ENCODE results near the gene CLIP4.

Gene CLIP4

DNA sequence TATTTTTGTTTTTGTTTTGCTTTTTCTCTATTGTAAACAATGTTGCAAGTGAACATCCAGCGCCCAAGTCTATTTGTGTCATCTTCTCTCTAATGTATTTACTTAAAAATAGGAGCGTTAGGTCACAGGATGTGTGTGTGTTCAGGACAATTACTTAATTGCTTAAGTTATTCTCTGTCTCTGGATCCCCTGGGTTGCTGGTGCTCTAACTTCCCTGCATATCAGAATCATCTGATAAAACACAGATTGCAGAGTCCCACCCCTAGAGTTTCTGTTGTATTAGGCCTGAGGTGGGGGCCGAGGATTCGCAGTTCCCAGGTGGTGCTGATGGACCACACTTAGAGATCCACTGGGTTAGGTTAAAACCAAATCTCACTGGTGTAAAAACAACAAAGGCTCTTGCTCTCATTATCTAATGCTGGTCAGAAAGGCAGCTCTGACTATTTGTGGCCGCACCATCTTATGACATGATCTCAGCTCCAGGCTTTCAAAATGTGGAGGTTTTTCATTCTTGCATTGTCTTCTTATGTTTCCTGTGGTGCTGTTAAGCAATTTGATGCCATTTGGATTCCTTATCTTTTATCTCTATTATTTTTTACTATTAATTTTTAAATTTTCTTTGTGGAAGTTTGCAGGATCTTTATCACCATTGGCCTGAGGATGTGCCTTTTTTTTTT lies 87.7 kb downstream of the CLIP4 start:
- H3K4me3 ChIP-seq (ENCODE audit: low read depth, low read length): no peak overlapping the region
- no peak for DNase-seq (ENCODE audit: low read depth, low spot score)
- TF ChIP-seq, protein P1, sequence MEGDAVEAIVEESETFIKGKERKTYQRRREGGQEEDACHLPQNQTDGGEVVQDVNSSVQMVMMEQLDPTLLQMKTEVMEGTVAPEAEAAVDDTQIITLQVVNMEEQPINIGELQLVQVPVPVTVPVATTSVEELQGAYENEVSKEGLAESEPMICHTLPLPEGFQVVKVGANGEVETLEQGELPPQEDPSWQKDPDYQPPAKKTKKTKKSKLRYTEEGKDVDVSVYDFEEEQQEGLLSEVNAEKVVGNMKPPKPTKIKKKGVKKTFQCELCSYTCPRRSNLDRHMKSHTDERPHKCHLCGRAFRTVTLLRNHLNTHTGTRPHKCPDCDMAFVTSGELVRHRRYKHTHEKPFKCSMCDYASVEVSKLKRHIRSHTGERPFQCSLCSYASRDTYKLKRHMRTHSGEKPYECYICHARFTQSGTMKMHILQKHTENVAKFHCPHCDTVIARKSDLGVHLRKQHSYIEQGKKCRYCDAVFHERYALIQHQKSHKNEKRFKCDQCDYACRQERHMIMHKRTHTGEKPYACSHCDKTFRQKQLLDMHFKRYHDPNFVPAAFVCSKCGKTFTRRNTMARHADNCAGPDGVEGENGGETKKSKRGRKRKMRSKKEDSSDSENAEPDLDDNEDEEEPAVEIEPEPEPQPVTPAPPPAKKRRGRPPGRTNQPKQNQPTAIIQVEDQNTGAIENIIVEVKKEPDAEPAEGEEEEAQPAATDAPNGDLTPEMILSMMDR (IDR thresholded peaks at IDR 0.05; ENCODE audit: insufficient read depth, low read length, missing control alignments): no peak
- POLR2A ChIA-PET: no interaction called here
- CTCF ChIA-PET: interaction anchor here (1.8 kb wide), 1 partner anchor 244 kb away, joined by 8 read pairs; no protein-coding TSS in a partner anchor

DNA sequence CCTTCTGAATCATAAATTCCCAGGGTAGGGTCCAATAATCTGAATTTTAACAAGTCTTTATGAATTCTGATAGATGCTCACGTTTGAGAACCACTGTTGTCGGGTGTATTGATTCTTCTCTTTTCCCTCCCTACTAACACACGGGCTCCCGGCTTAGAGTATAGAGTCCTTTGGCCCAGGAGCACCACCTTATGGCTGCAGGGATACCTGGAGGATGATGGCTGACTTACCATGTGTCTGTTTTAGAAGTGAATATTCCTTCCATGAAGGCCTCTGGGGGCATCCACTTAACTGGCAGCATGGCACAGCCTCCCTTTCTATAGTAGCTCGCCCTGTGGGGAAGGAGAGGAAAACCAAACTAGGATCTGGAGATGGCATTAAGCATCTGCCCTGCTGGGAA lies 91.7 kb downstream of the CLIP4 start:
- TF ChIP-seq, protein P1 (IDR thresholded peaks at IDR 0.05; ENCODE audit: insufficient read depth, low read length, missing control alignments): no peak
- H3K4me3 ChIP-seq (ENCODE audit: low read depth, low read length): no peak overlapping the region
- ChIA-PET POLR2A (no interaction called here), CTCF (interaction anchor here (3.3 kb wide), 1 partner anchor 248 kb away, joined by 16 read pairs; no protein-coding TSS in a partner anchor)
- DNase-seq (ENCODE audit: low read depth, low spot score): no peak

DNA sequence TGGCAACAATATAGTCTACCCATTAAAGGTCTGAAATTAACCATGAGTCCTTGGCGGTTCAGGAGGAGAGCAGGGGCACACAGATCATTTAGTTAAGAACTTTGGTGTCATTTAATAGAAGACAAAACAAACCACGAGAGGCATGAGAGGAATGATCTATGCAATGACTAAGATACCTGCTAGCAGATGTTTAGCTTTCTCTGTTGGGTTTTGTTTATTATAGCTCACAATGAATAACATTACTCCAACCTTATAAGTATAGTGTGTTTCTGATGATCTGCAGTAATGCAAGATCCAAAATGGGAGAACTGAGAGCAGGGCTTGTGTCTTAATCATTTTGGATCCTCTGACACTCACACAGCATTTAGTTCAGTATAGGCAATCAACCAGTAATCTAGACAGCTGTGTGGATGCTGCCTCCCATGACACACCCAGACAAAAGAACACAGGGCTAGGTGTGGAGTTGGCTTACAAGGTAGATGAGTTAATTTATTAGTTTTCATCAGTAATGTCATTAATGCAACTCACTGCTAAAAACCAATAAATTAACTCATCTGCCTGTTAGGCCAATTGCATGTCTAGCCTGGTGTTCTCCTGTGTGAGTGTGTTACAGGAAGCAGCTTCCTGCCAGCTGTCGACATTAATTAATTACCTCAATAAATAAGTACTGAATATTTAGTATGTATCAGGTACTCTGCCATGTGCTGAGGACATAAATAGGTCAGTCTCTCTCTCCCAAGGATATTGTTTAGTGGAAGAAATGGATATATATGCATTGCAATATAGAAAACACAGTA lies 92.3 kb downstream of the CLIP4 start:
- ChIA-PET POLR2A (no interaction called here), CTCF (interaction anchor here (1.6 to 3.3 kb wide), 2 partner anchors 12 to 248 kb away, joined by 4 to 16 read pairs; no protein-coding TSS in a partner anchor)
- no peak overlapping the region for H3K4me3 ChIP-seq (ENCODE audit: low read depth, low read length)
- DNase-seq (ENCODE audit: low read depth, low spot score): no peak
- TF ChIP-seq, protein P1 (IDR thresholded peaks at IDR 0.05; ENCODE audit: insufficient read depth, low read length, missing control alignments): no peak

DNA sequence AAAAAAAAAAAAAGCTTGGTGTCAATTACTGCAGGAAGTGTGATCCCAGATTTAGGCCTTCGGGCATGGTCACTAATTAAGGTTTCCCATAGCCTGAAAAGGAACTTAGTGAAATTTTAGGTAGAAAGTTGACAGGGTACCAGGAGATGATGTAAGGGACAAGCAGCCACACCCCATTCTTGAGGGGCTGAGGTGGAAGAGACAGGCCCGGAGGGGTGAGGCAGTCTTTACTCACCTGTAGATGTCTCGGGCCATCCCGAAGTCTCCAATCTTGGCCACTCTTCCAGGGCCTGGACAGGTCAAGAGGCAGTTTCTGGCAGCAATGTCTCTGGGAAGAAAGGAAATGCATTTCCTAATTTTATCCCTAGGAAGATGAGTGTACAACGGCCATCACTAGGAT lies 94.3 kb downstream of the CLIP4 start:
- H3K4me3 ChIP-seq (ENCODE audit: low read depth, low read length): no peak overlapping the region
- CTCF ChIA-PET: interaction anchor here (1.5 to 1.6 kb wide), 2 partner anchors 12 to 14 kb away, joined by 4 read pairs; no protein-coding TSS in a partner anchor
- TF ChIP-seq, protein P1 (IDR thresholded peaks at IDR 0.05; ENCODE audit: insufficient read depth, low read length, missing control alignments): no peak
- POLR2A ChIA-PET: no interaction called here
- no peak for DNase-seq (ENCODE audit: low read depth, low spot score)

DNA sequence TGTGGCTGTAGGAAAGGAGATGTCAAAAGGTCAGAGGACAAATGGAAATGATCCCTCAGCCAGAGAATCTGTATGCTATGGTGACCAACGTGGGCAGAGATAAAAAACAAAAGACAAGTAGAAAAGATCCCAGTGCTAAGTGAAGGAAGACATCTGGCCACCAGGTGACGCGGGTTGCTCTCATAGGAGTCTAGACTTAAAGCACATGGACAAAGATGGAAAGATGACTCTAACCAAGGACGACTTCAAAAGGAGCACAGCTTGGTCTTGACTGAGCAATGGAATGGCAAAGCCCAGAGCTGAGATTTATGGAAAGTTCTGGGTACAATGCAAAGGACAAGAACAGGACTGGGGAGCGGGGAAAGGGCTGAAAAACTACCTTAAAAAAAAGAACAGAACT lies 96.8 kb downstream of the CLIP4 start:
- no peak for DNase-seq (ENCODE audit: low read depth, low spot score)
- no peak overlapping the region for H3K4me3 ChIP-seq (ENCODE audit: low read depth, low read length)
- CTCF ChIA-PET: interaction anchor here (1.2 to 2.9 kb wide), 10 partner anchors 11 to 862 kb away, joined by 3 to 14 read pairs (median 5); no protein-coding TSS in a partner anchor
- TF ChIP-seq, protein P1 (IDR thresholded peaks at IDR 0.05; ENCODE audit: insufficient read depth, low read length, missing control alignments): peak; percentile 50
- POLR2A ChIA-PET: no interaction called here

DNA sequence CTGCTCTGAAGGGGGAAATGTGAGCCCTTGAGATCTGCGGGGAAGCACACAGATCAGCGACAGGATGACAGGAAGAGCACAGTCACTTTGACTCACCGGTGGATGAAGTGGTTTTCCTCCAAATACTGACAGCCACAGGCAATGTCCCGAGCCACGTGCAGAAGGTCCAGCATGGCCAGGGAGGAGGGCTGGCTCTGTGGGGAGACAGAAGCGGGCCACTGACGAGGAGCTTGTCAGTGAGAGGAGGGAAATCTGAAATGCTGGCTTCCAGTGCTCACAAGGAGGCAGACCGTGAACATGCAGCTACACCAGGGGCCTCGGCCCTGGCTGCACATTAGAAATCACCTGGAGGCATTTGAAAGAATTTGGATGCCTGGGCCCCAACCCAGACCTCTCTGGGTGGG lies 98.7 kb downstream of the CLIP4 start:
- POLR2A ChIA-PET: no interaction called here
- H3K4me3 ChIP-seq (ENCODE audit: low read depth, low read length): no peak overlapping the region
- DNase-seq (ENCODE audit: low read depth, low spot score): no peak
- CTCF ChIA-PET: interaction anchor here (1.3 to 2.9 kb wide), 3 partner anchors 13 to 709 kb away, joined by 3 to 14 read pairs (median 7); no protein-coding TSS in a partner anchor
- TF ChIP-seq, protein P1 (IDR thresholded peaks at IDR 0.05; ENCODE audit: insufficient read depth, low read length, missing control alignments): no peak

Data from AG04449 (cell line).